Natural killer cell (primary cell): ENCODE measurements around the gene ZW10. TPM values are rescaled to one million over a fixed set of nuclear protein-coding genes. Genes with fewer than 3 reads are reported as not detected.
"Not testable (repeated sequence)": the region's sequence is repeated elsewhere in the genome, so short reads cannot be mapped to it uniquely, and the experiment has no call there.

Experiments
- ATAC-seq, 3 donors: fragments of 150-1000 bp in 2 of 3; fragments of 200-7000 bp in 1 of 3; cut with Tn5 transposase; 1 replicate in 1 of 3; 2 replicates in 2 of 3; pipeline ENCODE4 v1.10.0; 2021; ENCODE audit warnings: mild to moderate bottlenecking in 2 of 3, moderate library complexity in 2 of 3
- DNase-seq, 2 donors: peaks; one replicate each; pipeline versions ENCODE4 v3.0.0 to v3.0.0-alpha.2; 2013 to 2021; ENCODE audit warnings: mixed read lengths in 1 of 2
- H3K27ac ChIP-seq: one replicate; pipeline ENCODE4 v1.5.1; 2013; ENCODE audit warnings: mild to moderate bottlenecking, low read length
- H3K27me3 ChIP-seq: one replicate; pipeline ENCODE4 v1.6.1; 2013; ENCODE audit warnings: low read length; ENCODE audit not compliant: control insufficient read depth, insufficient read depth
- H3K36me3 ChIP-seq: one replicate; pipeline ENCODE4 v1.6.1; 2013; ENCODE audit warnings: low read length; ENCODE audit not compliant: control insufficient read depth, insufficient read depth
- H3K4me1 ChIP-seq: one replicate; pipeline ENCODE4 v1.6.1; 2013; ENCODE audit warnings: low read length; ENCODE audit not compliant: control insufficient read depth, insufficient read depth
- H3K4me3 ChIP-seq: one replicate; pipeline ENCODE4 v1.5.1; 2013; ENCODE audit warnings: low read length
- H3K9me3 ChIP-seq: one replicate; pipeline ENCODE4 v1.6.1; 2013; ENCODE audit warnings: low read length; ENCODE audit not compliant: control insufficient read depth, insufficient read depth
- H3K27ac Mint-ChIP-seq, 2 donors: one replicate each; pipeline ENCODE4 v1.8.0; 2022; ENCODE audit warnings: mild to moderate bottlenecking in 2 of 2, mixed read lengths in 2 of 2, moderate library complexity in 1 of 2
- H3K27me3 Mint-ChIP-seq, 2 donors: one replicate each; pipeline ENCODE4 v1.8.0; 2022; ENCODE audit warnings: low read depth in 2 of 2, mixed read lengths in 2 of 2
- H3K36me3 Mint-ChIP-seq: one replicate; pipeline ENCODE4 v1.8.0; 2022; ENCODE audit warnings: mixed read lengths
- H3K4me1 Mint-ChIP-seq, 2 donors: one replicate each; pipeline ENCODE4 v1.8.0; 2022; ENCODE audit warnings: mixed read lengths in 2 of 2
- H3K4me3 Mint-ChIP-seq: one replicate; pipeline ENCODE4 v1.8.0; 2022; ENCODE audit warnings: mild to moderate bottlenecking, moderate library complexity, mixed read lengths
- H3K9me3 Mint-ChIP-seq, 2 donors: one replicate each; pipeline ENCODE4 v1.8.0; 2022; ENCODE audit warnings: mixed read lengths in 2 of 2
- CTCF ChIP-seq: fragments of 200-600 bp; IDR thresholded peaks from one replicate; pipeline ENCODE4 v1.8.0; 2022; ENCODE audit warnings: antibody characterized with exemption
- WGBS: methylation state at CpG from one replicate; pipeline ENCODE4 v1.1.7; 2013; ENCODE audit warnings: missing lambda C conversion rate; ENCODE audit not compliant: insufficient coverage; 5-methylcytosine and 5-hydroxymethylcytosine counted together
- intact Hi-C: fragments of 100-400 bp; cut with micrococcal nuclease; formaldehyde crosslinking; loops from one replicate; pipeline ENCODE4 v1.14.2; 2022
- total RNA-seq, 4 donors: library from RNA; stranded (reverse); fragments of 120-200 nt in 1 of 4; gene quantifications; one replicate each; pipeline versions ENCODE4 v1.2.3 to v1.2.4, GENCODE V29; 2013 to 2022

ZW10 gene
- total RNA-seq, 3 donors from 2014 or later (not counting 1 experiment from before 2014, with no cell fraction given) = 5.8 to 9.6 (median 6.6) TPM

GRCh38 chr11:113715273-113715672 lies 58.2 kb downstream of the ZW10 start:
- ATAC-seq = no peak
- no peaks in the 10 kb centered on the region for H3K4me1 Mint-ChIP-seq
- TF ChIP-seq CTCF = no peak
- 96% methylated on average over 1 of the region's 1 CpG for WGBS
- no peak overlapping the region for H3K27ac Mint-ChIP-seq
- no peaks in the 10 kb centered on the region for H3K27me3 Mint-ChIP-seq
- Histone ChIP-seq H3K27ac (no peak overlapping the region), H3K9me3 (no peaks in the 10 kb centered on the region), H3K27me3 (no peaks in the 10 kb centered on the region), H3K4me1 (no peaks in the 10 kb centered on the region), H3K4me3 (no peak overlapping the region), H3K36me3 (no peaks in the 10 kb centered on the region)
- H3K36me3 Mint-ChIP-seq = no peaks in the 10 kb centered on the region
- no peaks in the 10 kb centered on the region for H3K9me3 Mint-ChIP-seq
- H3K4me3 Mint-ChIP-seq = no peak overlapping the region
- DNase-seq = no peak
- intact Hi-C loops = no loop called here

GRCh38 chr11:113710989-113711388 lies 62.5 kb downstream of the ZW10 start:
- no CpG with 5 or more reads among the region's 1 CpG for WGBS
- H3K9me3 Mint-ChIP-seq = peaks cover 5 to 9% of the 10 kb centered on the region in 2 donors
- TF ChIP-seq CTCF = no peak
- no peaks in the 10 kb centered on the region for H3K27me3 Mint-ChIP-seq
- intact Hi-C loops = no loop called here
- no peaks in the 10 kb centered on the region for H3K36me3 ChIP-seq
- no peak overlapping the region for H3K4me3 ChIP-seq
- H3K27me3 ChIP-seq = no peaks in the 10 kb centered on the region
- no peaks in the 10 kb centered on the region for H3K4me1 ChIP-seq
- no peak for DNase-seq
- no peaks in the 10 kb centered on the region for H3K9me3 ChIP-seq
- H3K27ac ChIP-seq = no peak overlapping the region
- H3K4me1 Mint-ChIP-seq = no peaks in the 10 kb centered on the region
- H3K36me3 Mint-ChIP-seq = peaks cover 13% of the 10 kb centered on the region
- ATAC-seq = no peak
- H3K4me3 Mint-ChIP-seq = no peak overlapping the region
- no peak overlapping the region for H3K27ac Mint-ChIP-seq

- H3K27me3 ChIP-seq = no peaks in the 10 kb centered on the region
- peaks cover 13% of the 10 kb centered on the region for H3K36me3 Mint-ChIP-seq
- H3K36me3 ChIP-seq = no peaks in the 10 kb centered on the region
- no peak within 1 kb of the TSS for H3K27ac ChIP-seq
- no peaks in the 10 kb centered on the region for H3K4me1 Mint-ChIP-seq
- no peak within 1 kb of the TSS for H3K27ac Mint-ChIP-seq
- H3K9me3 ChIP-seq = no peaks in the 10 kb centered on the region
- TF ChIP-seq CTCF = no peak
- no peaks in the 10 kb centered on the region for H3K27me3 Mint-ChIP-seq
- no peak within 1 kb of the TSS for H3K4me3 Mint-ChIP-seq
- DNase-seq (no peak), ATAC-seq (no peak)
- peaks cover 5 to 9% of the 10 kb centered on the region in 2 donors for H3K9me3 Mint-ChIP-seq
- 95% methylated on average over 7 of the region's 7 CpGs for WGBS
- no peak within 1 kb of the TSS for H3K4me3 ChIP-seq
- H3K4me1 ChIP-seq = no peaks in the 10 kb centered on the region
- intact Hi-C loops = no loop called here
These were observed 67.4 kb downstream of the ZW10 start, which contains the start of gene TMPRSS5 for GRCh38 chr11:113705871-113706655. TMPRSS5 (minus strand) TSS chr11:113706308; CDS start chr11:113706224, 84 bp downstream.

- H3K36me3 ChIP-seq, H3K9me3 ChIP-seq, H3K27ac Mint-ChIP-seq, intact Hi-C loops, H3K4me3 Mint-ChIP-seq, DNase-seq, H3K4me1 Mint-ChIP-seq, H3K4me3 ChIP-seq, H3K27me3 ChIP-seq, H3K27ac ChIP-seq, ATAC-seq, H3K27me3 Mint-ChIP-seq, H3K4me1 ChIP-seq, H3K9me3 Mint-ChIP-seq: not testable (repeated sequence)
- H3K36me3 Mint-ChIP-seq = peaks cover 13% of the 10 kb centered on the region
- WGBS = no CpG with 5 or more reads among the region's 1 CpG
These were observed 69.9 kb downstream of the ZW10 start for GRCh38 chr11:113703551-113703950.
